Esophagus muscularis mucosa (tissue), 4 donors: ENCODE data around the gene CENPT. TPM values are rescaled to one million over a fixed set of nuclear protein-coding genes. Genes with fewer than 3 reads are reported as not detected.

Experiments used
- DNase-seq: peaks from one replicate; pipeline ENCODE4 v3.0.0-alpha.2; 2017; ENCODE audit errors: extremely low spot score
- H3K27ac ChIP-seq, 4 donors: fragments of 200-600 bp; sonication (generic); replicated peaks in 1 of 4; 1 replicate in 3 of 4; 2 replicates in 1 of 4; pipeline ENCODE4 v1.5.1; 2016 to 2019; ENCODE audit warnings: mild to moderate bottlenecking in 1 of 4
- H3K27me3 ChIP-seq, 4 donors: fragments of 200-600 bp; sonication (generic); one replicate each; pipeline versions ENCODE4 v1.5.1 to v1.6.0; 2016 to 2019
- H3K36me3 ChIP-seq, 4 donors: fragments of 200-600 bp; sonication (generic); one replicate each; pipeline ENCODE4 v1.5.1; 2016 to 2019
- H3K4me1 ChIP-seq, 4 donors: fragments of 200-600 bp; sonication (generic); one replicate each; pipeline ENCODE4 v1.5.1; 2016 to 2019
- H3K4me3 ChIP-seq, 4 donors: fragments of 200-600 bp; sonication (generic); 1 replicate in 2 of 4; 2 replicates in 2 of 4; pipeline ENCODE4 v1.5.1; 2016 to 2019; ENCODE audit warnings: mild to moderate bottlenecking in 4 of 4, moderate library complexity in 1 of 4
- H3K9me3 ChIP-seq, 4 donors: fragments of 200-600 bp; sonication (generic); 1 replicate in 3 of 4; 2 replicates in 1 of 4; pipeline ENCODE4 v1.5.1; 2016 to 2019
- EP300 ChIP-seq: sonication (generic); formaldehyde crosslinking; IDR thresholded peaks from one replicate; pipeline ENCODE4 v1.6.1; 2017; ENCODE audit warnings: antibody characterized with exemption
- POLR2A ChIP-seq: fragments of 450-650 bp; IDR thresholded peaks from one replicate; pipeline ENCODE4 v1.6.1; 2017; ENCODE audit warnings: antibody characterized with exemption, moderate library complexity, mild to moderate bottlenecking, low read depth
- POLR2AphosphoS5 ChIP-seq, 2 donors: sonication (generic); formaldehyde crosslinking; IDR thresholded peaks; one replicate each; pipeline ENCODE4 v1.6.1; 2017; ENCODE audit warnings: antibody characterized with exemption in 2 of 2
- WGBS: methylation state at CpG from one replicate; pipeline ENCODE4 v1.1.5; 2018; 5-methylcytosine and 5-hydroxymethylcytosine counted together
- intact Hi-C: fragments of 100-400 bp; cut with DNase I; formaldehyde crosslinking; loops from one replicate; pipeline ENCODE4 v1.15.1; 2023
- total RNA-seq, 4 donors: library from RNA; depleted of rRNA; stranded (reverse); fragments of >200 nt; gene quantifications; one replicate each; pipeline versions ENCODE4 v1.1.0 to v1.2.1, GENCODE V29; 2016
- TF ChIP-seq, protein P1 (sequence below), 3 experiments: fragments of 200-600 bp in 2 of 3; fragments of 450-650 bp in 1 of 3; sonication (generic) in 2 of 3; IDR thresholded peaks; one replicate each; pipeline ENCODE4 v1.5.1; 2017 to 2019; ENCODE audit warnings: antibody characterized with exemption in 3 of 3, mild to moderate bottlenecking in 2 of 3, moderate library complexity in 1 of 3

The CENPT gene
- total RNA-seq, 4 donors from 2014 or later = 30.3 to 50.7 (median 33.2) TPM

DNA sequence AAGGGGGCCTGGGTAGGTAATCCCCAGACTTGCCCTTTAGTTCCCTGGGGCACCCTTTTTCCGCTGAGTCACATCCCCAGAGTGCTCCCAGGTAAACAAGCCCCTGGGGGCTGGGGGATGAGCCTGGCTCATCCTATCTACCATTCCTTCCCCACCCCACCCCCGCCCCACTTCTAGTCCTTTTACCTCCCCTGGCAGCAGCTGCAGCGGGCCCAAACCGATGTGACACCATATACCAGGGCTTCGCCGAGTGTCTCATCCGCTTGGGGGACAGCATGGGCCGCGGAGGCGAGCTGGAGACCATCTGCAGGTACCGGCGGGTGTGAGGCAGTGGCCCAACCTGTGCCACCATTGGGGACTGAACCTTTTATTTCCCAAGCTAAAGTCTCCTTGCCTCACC is 38.1 kb upstream of the CENPT start:
- Histone ChIP-seq H3K4me3 (no peak overlapping the region), H3K27ac (peak overlapping the region; percentile 71 to 83 (median 77)), H3K4me1 (peaks cover 19 to 42% (median 24%) of the 10 kb centered on the region in 4 donors), H3K9me3 (no peaks in the 10 kb centered on the region), H3K27me3 (no peaks in the 10 kb centered on the region), H3K36me3 (peaks cover 31 to 56% (median 47%) of the 10 kb centered on the region in 4 donors)
- TF ChIP-seq, protein P1, sequence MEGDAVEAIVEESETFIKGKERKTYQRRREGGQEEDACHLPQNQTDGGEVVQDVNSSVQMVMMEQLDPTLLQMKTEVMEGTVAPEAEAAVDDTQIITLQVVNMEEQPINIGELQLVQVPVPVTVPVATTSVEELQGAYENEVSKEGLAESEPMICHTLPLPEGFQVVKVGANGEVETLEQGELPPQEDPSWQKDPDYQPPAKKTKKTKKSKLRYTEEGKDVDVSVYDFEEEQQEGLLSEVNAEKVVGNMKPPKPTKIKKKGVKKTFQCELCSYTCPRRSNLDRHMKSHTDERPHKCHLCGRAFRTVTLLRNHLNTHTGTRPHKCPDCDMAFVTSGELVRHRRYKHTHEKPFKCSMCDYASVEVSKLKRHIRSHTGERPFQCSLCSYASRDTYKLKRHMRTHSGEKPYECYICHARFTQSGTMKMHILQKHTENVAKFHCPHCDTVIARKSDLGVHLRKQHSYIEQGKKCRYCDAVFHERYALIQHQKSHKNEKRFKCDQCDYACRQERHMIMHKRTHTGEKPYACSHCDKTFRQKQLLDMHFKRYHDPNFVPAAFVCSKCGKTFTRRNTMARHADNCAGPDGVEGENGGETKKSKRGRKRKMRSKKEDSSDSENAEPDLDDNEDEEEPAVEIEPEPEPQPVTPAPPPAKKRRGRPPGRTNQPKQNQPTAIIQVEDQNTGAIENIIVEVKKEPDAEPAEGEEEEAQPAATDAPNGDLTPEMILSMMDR (IDR thresholded peaks at IDR 0.05) = no peak
- TF ChIP-seq POLR2A = no peak
- no peak for TF ChIP-seq POLR2AphosphoS5 (IDR thresholded peaks at IDR 0.05)
- no peak for TF ChIP-seq EP300
- intact Hi-C loops = no loop called here
- 87% methylated on average over 12 of the region's 12 CpGs for WGBS
- no peak for DNase-seq

- Histone ChIP-seq H3K36me3 (peaks cover 40 to 64% (median 55%) of the 10 kb centered on the region in 4 donors), H3K27ac (peak within 1 kb of the TSS; percentile 71 to 83 (median 77)), H3K4me1 (peaks cover 19 to 42% (median 24%) of the 10 kb centered on the region in 4 donors), H3K9me3 (no peaks in the 10 kb centered on the region), H3K4me3 (peak within 1 kb of the TSS; percentile 25 to 46 (median 28)), H3K27me3 (no peaks in the 10 kb centered on the region)
- intact Hi-C loops = loop anchor here (5.0 kb wide), 1 partner anchor 158 kb away; no protein-coding TSS in a partner anchor
- 17% methylated on average over 12 of the region's 22 CpGs for WGBS
- TF ChIP-seq, protein P1 (IDR thresholded peaks at IDR 0.05) = no peak
- TF ChIP-seq POLR2A (no peak), POLR2AphosphoS5 (IDR thresholded peaks at IDR 0.05) (peak; percentile 55 to 81), EP300 (no peak)
- peak; percentile 95 for DNase-seq
These were observed 37.2 kb upstream of the CENPT start, which contains the start of gene NRN1L for GRCh38 chr16:67884684-67885083. Gene NRN1L (plus strand): TSS chr16:67884885. CDS start chr16:67884904, 19 bp downstream.

DNA sequence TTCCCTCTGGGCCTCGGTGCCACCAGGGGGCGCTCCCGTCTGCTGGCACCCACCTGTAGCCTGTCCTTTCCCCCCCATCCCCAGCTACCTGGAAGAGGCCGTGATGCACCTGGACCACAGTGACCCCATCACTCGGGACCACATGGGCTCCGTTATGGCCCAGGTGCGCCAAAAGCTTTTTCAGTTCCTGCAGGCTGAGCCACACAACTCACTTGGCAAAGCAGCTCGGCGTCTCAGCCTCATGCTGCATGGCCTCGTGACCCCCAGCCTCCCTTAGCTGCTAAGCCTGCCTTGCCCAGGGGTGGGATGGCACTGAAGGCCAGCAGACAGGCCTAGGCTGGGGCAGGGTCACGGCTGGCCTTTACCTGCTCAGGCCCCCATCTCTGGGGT is 36.4 kb upstream of the CENPT start:
- Histone ChIP-seq H3K9me3 (no peaks in the 10 kb centered on the region), H3K27ac (peak overlapping the region; percentile 71 to 83 (median 76)), H3K27me3 (no peaks in the 10 kb centered on the region), H3K4me1 (peaks cover 19 to 42% (median 24%) of the 10 kb centered on the region in 4 donors), H3K36me3 (peaks cover 48 to 72% (median 63%) of the 10 kb centered on the region in 4 donors), H3K4me3 (no peak overlapping the region)
- intact Hi-C loops = loop anchor here (2.0 to 5.0 kb wide), 2 partner anchors 45 to 158 kb away; no protein-coding TSS in a partner anchor
- WGBS = 56% methylated on average over 10 of the region's 11 CpGs
- TF ChIP-seq, protein P1 (IDR thresholded peaks at IDR 0.05) = peak; percentile 84 to 96 (median 85)
- TF ChIP-seq POLR2A (no peak), EP300 (no peak), POLR2AphosphoS5 (IDR thresholded peaks at IDR 0.05) (peak in 1 of 2 donors; percentile 10)
- no peak for DNase-seq

DNA sequence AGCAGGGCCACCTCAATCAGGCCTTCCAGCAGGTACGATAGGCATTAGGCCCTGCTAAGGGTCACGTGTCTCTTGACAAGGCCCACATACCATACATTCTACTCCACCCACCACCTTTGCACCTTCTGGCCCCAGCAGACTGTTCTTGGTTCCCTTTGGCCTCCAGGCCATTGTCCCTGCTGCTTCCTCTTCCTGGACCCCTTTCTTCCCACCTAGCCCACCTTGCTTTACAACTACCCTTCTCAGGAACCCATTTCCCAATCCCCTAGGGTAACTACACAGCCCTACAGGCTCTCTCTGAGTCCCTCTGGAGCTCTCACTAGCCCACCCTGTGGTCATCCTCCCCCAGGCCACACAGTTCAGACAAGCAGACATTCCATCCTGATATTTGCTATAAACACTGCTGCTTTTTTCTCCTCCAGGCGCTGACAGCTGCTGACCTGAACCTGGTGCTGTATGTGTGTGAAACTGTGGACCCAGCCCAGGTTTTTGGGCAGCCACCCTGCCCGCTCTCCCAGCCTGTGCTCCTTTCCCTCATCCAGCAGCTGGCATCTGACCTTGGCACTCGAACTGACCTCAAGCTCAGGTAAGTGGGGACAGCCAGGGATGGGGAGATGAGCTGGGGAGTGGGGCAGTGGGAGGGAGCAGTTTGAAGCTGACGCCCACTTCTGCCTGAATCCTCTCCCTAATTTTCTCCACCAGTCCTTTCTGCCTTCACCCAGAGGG is 35.8 kb upstream of the CENPT start:
- Histone ChIP-seq H3K4me3 (no peak overlapping the region), H3K36me3 (peaks cover 54 to 78% (median 69%) of the 10 kb centered on the region in 4 donors), H3K9me3 (no peaks in the 10 kb centered on the region), H3K4me1 (peaks cover 19 to 42% (median 24%) of the 10 kb centered on the region in 4 donors), H3K27me3 (no peaks in the 10 kb centered on the region), H3K27ac (peak overlapping the region; percentile 71 to 83 (median 76))
- TF ChIP-seq POLR2A (no peak), EP300 (no peak), POLR2AphosphoS5 (IDR thresholded peaks at IDR 0.05) (peak in 1 of 2 donors; percentile 1)
- TF ChIP-seq, protein P1 (IDR thresholded peaks at IDR 0.05) = no peak
- no peak for DNase-seq
- 69% methylated on average over 3 of the region's 6 CpGs for WGBS
- intact Hi-C loops = loop anchor here (2.0 to 5.0 kb wide), 2 partner anchors 45 to 159 kb away; no protein-coding TSS in a partner anchor
